Activated B cell treated with CpG ODN at 0.5 μM for 24 hours (primary cell): ENCODE results near the gene RYR2. TPM values are rescaled to one million over a fixed set of nuclear protein-coding genes. Genes with fewer than 3 reads are reported as not detected.
"Not testable (repeated sequence)": the region's sequence is repeated elsewhere in the genome, so short reads cannot be mapped to it uniquely, and the experiment has no call there.

ENCODE experiments used
- ATAC-seq: fragments of 200-7000 bp; cut with Tn5 transposase; one replicate; pipeline ENCODE4 v1.10.0; 2021; ENCODE audit warnings: low read depth, mild to moderate bottlenecking, moderate library complexity
- CTCF ChIA-PET: fragments of 350-600 bp; sonication (Branson Sonifier 250); formaldehyde crosslinking; loops from one replicate; lab custom pipeline; 2021; ENCODE audit warnings: antibody characterized with exemption; lab: Charles Lee
- POLR2A ChIA-PET: fragments of 350-600 bp; sonication (Branson Sonifier 250); formaldehyde crosslinking; loops from one replicate; lab custom pipeline; 2021; ENCODE audit warnings: antibody characterized with exemption; lab: Charles Lee
- DNase-seq: peaks from one replicate; pipeline ENCODE4 v3.0.0; 2022
- H3K27ac Mint-ChIP-seq: one replicate; pipeline ENCODE4 v1.8.0; 2020; ENCODE audit warnings: mixed read lengths
- H3K27me3 Mint-ChIP-seq: one replicate; pipeline ENCODE4 v1.8.0; 2021; ENCODE audit warnings: mixed read lengths
- H3K36me3 Mint-ChIP-seq: one replicate; pipeline ENCODE4 v1.8.0; 2021; ENCODE audit warnings: low read depth, mixed read lengths
- H3K4me1 Mint-ChIP-seq: one replicate; pipeline ENCODE4 v1.8.0; 2021; ENCODE audit warnings: mixed read lengths
- H3K4me3 Mint-ChIP-seq: one replicate; pipeline ENCODE4 v1.8.0; 2020; ENCODE audit warnings: mild to moderate bottlenecking, mixed read lengths
- H3K9me3 Mint-ChIP-seq: one replicate; pipeline ENCODE4 v1.8.0; 2020; ENCODE audit warnings: mixed read lengths
- CTCF ChIP-seq: fragments of 200-600 bp; IDR thresholded peaks from one replicate; pipeline ENCODE4 v1.8.0; 2022; ENCODE audit warnings: antibody characterized with exemption, mild to moderate bottlenecking
- intact Hi-C: fragments of 100-400 bp; cut with micrococcal nuclease; formaldehyde crosslinking; loops from one replicate; pipeline ENCODE4 v1.15.1; 2024
- total RNA-seq: library from RNA; stranded (reverse); gene quantifications from 2 replicates; pipeline ENCODE4 v1.2.3, GENCODE V29; 2022

The RYR2 gene
- total RNA-seq, 1 donor from 2014 or later = not detected

DNA sequence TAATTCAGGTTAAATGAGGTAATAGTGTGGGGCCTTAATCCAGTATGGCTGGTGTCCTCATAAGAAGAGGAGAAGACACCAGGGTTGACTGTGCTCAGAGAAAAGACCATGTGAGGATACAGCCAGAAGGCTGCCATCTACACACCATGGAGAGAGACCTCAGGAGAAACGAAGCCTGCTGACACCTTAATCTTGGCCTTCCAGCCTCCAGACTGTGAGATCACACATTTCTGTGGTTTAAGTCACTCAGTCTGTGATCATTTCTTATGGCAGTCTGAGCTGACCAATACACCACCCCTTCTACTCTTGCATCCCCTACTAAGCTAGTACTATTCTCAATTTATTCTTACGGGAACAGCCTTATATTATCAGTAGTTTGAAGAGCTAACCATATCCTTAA is 538.7 kb downstream of the RYR2 start:
- CTCF ChIA-PET = no interaction called here
- DNase-seq = no peak
- TF ChIP-seq CTCF = no peak
- peaks cover 14% of the 10 kb centered on the region for H3K9me3 Mint-ChIP-seq
- H3K27me3 Mint-ChIP-seq = peaks cover 2% of the 10 kb centered on the region
- POLR2A ChIA-PET = no interaction called here
- intact Hi-C loops = no loop called here
- H3K4me1 Mint-ChIP-seq = no peaks in the 10 kb centered on the region
- no peak for ATAC-seq
- H3K36me3 Mint-ChIP-seq = no peaks in the 10 kb centered on the region
- no peak overlapping the region for H3K27ac Mint-ChIP-seq
- no peak overlapping the region for H3K4me3 Mint-ChIP-seq

- no peak for TF ChIP-seq CTCF
- CTCF ChIA-PET = no interaction called here
These were observed 541.3 kb downstream of the RYR2 start for GRCh38 chr1:237583270-237583669.

DNA sequence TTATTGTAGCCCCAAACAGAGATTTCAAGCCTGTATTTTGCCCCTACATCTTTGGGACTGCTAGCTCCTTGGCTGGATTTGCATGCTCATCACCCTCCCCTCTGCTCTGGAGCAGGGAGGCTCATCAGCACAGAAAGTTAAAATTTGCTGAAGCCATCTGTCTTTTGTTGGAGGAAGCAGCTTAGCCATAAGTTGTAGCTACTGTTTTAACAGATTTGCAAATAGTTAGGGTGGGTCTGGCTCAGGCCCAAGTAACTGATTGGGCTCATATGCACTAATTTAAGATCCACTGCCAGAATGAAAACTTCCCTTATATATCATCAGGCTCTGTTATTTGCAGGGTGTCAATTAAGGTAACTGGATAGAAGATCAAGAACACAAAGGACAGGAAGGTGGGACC is 541.8 kb downstream of the RYR2 start:
- no peak overlapping the region for H3K4me3 Mint-ChIP-seq
- no peak for ATAC-seq

More at GRCh38 chr1:237583270-237583669, 541.3 kb downstream of the RYR2 start:
- Mint-ChIP-seq H3K4me1 (no peaks in the 10 kb centered on the region), H3K9me3 (peaks cover 6% of the 10 kb centered on the region), H3K27me3 (peaks cover 2% of the 10 kb centered on the region), H3K36me3 (no peaks in the 10 kb centered on the region), H3K27ac (no peak overlapping the region), H3K4me3 (no peak overlapping the region)
- intact Hi-C loops = no loop called here
- POLR2A ChIA-PET = no interaction called here
- ATAC-seq = no peak
- no peak for DNase-seq

DNA sequence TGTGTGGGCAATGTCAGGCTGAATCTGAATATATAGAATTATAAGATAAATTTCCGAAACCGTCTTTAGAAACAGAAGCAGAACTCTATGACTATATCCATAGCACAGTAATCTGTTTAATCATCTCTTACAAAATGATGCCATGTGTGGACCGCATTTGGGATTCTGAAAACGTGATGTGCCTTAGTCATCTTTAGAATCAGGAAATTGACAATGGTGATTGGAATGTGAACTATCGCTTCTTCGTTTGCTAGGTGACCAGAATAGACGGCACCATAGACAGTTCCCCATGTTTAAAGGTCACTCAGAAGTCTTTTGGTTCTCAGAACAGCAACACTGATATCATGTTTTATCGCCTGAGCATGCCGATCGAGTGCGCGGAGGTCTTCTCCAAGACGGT is 548.4 kb downstream of the RYR2 start:
- H3K4me1 Mint-ChIP-seq = no peaks in the 10 kb centered on the region
- TF ChIP-seq CTCF = no peak
- H3K27me3 Mint-ChIP-seq = no peaks in the 10 kb centered on the region
- no peaks in the 10 kb centered on the region for H3K36me3 Mint-ChIP-seq
- no peak overlapping the region for H3K27ac Mint-ChIP-seq
- intact Hi-C loops = no loop called here
- H3K9me3 Mint-ChIP-seq = peaks cover 3% of the 10 kb centered on the region
- ATAC-seq (no peak), DNase-seq (no peak)
- ChIA-PET POLR2A (no interaction called here), CTCF (no interaction called here)
- H3K4me3 Mint-ChIP-seq = no peak overlapping the region

More for the DNA sequence above, 541.8 kb downstream of the RYR2 start:
- ChIA-PET CTCF (no interaction called here), POLR2A (interaction anchor here (0.6 kb wide), 1 partner anchor 11 kb away, joined by 3 read pairs; no protein-coding TSS in a partner anchor)
- H3K36me3 Mint-ChIP-seq = no peaks in the 10 kb centered on the region
- DNase-seq = no peak
- H3K9me3 Mint-ChIP-seq = peaks cover 4% of the 10 kb centered on the region
- H3K4me1 Mint-ChIP-seq = no peaks in the 10 kb centered on the region
- intact Hi-C loops = no loop called here
- H3K27ac Mint-ChIP-seq = no peak overlapping the region
- H3K27me3 Mint-ChIP-seq = peaks cover 2% of the 10 kb centered on the region
- TF ChIP-seq CTCF = no peak

DNA sequence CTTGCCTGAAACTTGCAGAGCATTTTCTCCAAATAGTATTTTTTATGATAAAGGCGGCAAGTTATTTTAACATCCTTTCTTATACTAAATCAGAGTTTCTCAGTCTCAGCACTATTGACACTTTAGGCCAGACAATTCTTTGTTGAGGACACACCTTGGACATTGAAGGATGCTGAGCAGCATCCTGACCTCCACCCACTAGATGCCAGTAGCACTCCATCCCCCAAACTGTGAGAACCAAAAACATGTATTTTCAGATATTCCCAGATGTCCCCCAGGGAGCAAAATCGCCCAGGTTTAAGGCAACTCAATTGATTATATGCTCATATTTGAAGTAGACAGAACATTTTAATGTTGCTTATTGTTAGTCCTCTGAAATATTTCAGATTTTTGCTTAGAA is 549.4 kb downstream of the RYR2 start:
- ATAC-seq = no peak
- Mint-ChIP-seq H3K36me3 (no peaks in the 10 kb centered on the region), H3K9me3 (peaks cover 10% of the 10 kb centered on the region), H3K4me1 (no peaks in the 10 kb centered on the region), H3K4me3 (no peak overlapping the region), H3K27ac (no peak overlapping the region), H3K27me3 (no peaks in the 10 kb centered on the region)
- ChIA-PET CTCF (no interaction called here), POLR2A (no interaction called here)
- intact Hi-C loops = no loop called here
- no peak for DNase-seq
- TF ChIP-seq CTCF = no peak

GRCh38 chr1:237603036-237603568 is 561.1 kb downstream of the RYR2 start:
- H3K4me3 Mint-ChIP-seq, H3K9me3 Mint-ChIP-seq, H3K27ac Mint-ChIP-seq, POLR2A ChIA-PET, intact Hi-C loops, CTCF ChIA-PET, DNase-seq, H3K36me3 Mint-ChIP-seq, ATAC-seq, H3K4me1 Mint-ChIP-seq, H3K27me3 Mint-ChIP-seq: not testable (repeated sequence)
